ENCODE data around the gene KCTD13. TPM values are rescaled to one million over a fixed set of nuclear protein-coding genes. Genes with fewer than 3 reads are reported as not detected.
"Not testable (repeated sequence)": the region's sequence is repeated elsewhere in the genome, so short reads cannot be mapped to it uniquely, and the experiment has no call there.

KCTD13 gene
- total RNA-seq, 2 experiments from 2014 or later, result 44.6 to 48.4 TPM

DNA sequence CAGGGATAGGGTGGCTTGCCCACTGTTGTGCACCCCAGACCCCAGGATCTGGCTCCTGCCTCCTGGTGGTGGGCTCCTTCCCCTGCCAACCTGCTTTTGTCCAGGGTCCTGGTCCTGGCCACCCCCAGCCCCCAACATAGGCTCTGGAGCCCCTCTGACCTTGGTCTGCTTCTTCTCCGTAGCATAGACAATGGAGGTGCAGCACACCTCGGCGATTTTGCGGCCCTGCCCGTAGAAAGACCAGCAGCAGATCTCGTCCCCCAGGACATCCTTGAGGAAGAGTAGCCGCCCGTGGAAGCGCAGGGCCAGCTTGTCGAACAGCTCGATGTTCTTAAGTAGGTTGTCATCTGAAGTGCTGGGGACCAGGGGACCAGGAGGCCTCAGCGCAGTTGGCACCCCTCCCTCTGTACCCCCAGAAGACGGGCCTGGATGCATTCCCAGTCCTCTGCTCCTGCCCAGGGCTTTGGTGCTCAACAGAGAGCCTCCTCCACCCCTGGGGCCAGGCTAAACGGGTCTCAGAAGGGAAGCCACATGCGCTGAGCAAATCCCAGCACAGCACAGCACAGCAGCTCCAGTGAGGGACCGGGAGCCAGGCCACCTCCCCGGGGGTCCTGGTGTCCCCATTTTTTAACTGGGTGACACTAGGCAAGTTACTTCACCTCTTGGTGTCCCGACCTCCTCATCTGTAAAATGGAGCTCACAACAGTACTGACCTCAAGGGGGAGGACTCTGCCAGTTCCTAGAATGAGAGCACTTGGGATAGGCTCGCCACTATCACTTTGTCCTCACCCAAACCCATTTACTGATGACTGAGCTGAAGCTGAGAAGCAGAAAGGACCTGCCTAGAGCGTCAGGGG is 15.0 kb downstream of the KCTD13 start:
- DNase-seq, result no peak
- no peaks in the 10 kb centered on the region for H3K4me1 Mint-ChIP-seq
- H3K4me3 Mint-ChIP-seq, result no peak overlapping the region
- ATAC-seq, result no peak
- CTCF ChIA-PET, result interaction anchor here (0.8 kb wide), 1 partner anchor 12 kb away, joined by 3 read pairs; the partner anchor contains the start of gene SEZ6L2
- peaks cover 6% of the 10 kb centered on the region for H3K36me3 Mint-ChIP-seq
- H3K27me3 Mint-ChIP-seq, result no peaks in the 10 kb centered on the region
- no peak overlapping the region for H3K27ac Mint-ChIP-seq
- no peaks in the 10 kb centered on the region for H3K9me3 Mint-ChIP-seq (ENCODE audit: low read depth)

DNA sequence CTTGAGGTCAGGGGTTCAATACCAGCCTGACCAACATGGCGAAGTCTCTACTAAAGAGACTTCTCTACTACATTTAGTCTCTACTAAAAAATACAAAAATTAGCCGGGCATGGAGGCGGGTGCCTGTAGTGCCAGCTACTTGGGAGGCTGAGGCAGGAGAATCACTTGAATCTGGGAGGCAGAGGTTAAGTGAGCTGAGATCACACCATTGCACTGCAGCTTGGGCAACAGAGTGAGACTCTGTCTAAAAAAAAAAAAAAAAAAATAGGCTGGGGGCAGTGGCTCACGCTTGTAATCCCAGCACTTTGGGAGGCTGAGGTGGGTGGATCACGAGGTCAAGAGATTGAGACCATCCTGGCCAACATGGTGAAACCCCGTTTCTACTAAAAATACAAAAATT is 16.2 kb downstream of the KCTD13 start:
- H3K27me3 Mint-ChIP-seq; H3K36me3 Mint-ChIP-seq; DNase-seq; H3K4me1 Mint-ChIP-seq; H3K4me3 Mint-ChIP-seq; H3K9me3 Mint-ChIP-seq (ENCODE audit: low read depth); CTCF ChIA-PET; H3K27ac Mint-ChIP-seq; ATAC-seq: not testable (repeated sequence)

DNA sequence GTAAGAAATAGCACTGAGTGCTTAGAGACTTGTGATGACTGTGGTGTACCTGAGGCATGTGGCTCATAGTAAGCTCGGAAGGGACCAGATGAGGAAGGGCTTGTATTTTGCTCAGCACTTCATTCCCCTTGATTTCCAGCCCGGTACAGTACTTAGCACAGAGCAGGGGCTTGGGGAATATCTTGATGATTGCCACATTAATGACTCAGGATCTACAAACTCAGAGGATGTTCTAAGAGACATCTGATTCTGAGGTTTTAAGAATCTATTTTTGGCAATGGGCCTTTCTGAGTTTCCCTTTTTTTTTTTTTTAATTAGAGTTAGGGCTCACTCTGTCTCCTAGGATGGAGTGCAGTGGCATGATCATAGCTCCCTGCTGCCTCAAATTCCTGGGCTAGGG is 16.6 kb downstream of the KCTD13 start:
- H3K4me1 Mint-ChIP-seq, result no peaks in the 10 kb centered on the region
- no peak overlapping the region for H3K4me3 Mint-ChIP-seq
- ATAC-seq (no peak), DNase-seq (no peak)
- peaks cover 2% of the 10 kb centered on the region for H3K36me3 Mint-ChIP-seq
- CTCF ChIA-PET, result interaction anchor here (0.8 to 1.4 kb wide), 2 partner anchors 50 to 61 kb away, joined by 3 to 4 read pairs; no protein-coding TSS in a partner anchor
- H3K27me3 Mint-ChIP-seq, result no peaks in the 10 kb centered on the region
- no peak overlapping the region for H3K27ac Mint-ChIP-seq
- H3K9me3 Mint-ChIP-seq (ENCODE audit: low read depth), result no peaks in the 10 kb centered on the region

DNA sequence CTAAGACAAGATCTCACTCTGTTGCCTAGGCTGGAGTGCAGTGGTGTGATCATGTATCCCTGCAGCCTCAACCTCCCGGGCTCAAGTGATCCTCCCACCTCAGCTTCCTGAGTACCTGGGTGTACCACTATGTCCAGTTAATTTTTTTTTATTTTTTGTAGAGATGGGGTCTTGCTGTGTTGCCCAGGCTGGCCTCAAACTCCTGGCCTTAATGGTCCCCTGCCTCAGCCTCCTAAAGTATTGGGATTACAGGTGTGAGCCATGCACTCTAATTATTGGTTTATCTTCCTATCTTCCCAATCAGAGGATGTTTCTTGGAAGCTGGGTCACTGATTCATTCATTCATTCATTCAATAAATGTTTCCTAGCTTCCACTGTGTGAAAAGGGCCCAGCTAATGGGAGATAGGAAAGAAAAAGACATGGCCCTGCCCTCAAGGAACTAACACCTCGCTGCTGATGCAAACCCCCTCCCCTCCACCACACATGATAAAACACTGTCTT is 17.3 kb downstream of the KCTD13 start:
- H3K4me3 Mint-ChIP-seq, result no peak overlapping the region
- peaks cover 2% of the 10 kb centered on the region for H3K36me3 Mint-ChIP-seq
- CTCF ChIA-PET, result interaction anchor here (0.8 to 1.4 kb wide), 2 partner anchors 51 to 61 kb away, joined by 3 to 4 read pairs; no protein-coding TSS in a partner anchor

DNA sequence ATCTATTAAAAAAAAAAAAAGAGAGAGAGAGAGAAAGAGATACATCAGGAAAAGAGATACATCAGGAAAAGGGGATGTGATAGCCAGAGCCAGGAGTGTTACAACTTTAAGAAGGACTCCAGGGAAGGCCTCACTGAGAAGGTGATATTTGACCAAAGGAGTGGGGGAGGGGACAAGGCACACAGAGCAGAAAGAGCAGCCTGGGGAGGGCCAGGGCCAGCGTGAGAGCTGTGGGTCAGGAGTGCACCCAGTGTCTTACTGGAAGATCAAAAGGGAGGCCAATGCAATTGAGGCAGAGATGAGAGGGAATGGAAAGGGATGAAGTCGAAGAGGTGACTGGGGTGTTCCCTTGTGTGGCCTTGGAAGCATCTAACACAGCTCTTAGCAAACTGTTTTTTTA is 18.1 kb downstream of the KCTD13 start:
- H3K4me1 Mint-ChIP-seq, result peaks cover 5% of the 10 kb centered on the region
- no peaks in the 10 kb centered on the region for H3K27me3 Mint-ChIP-seq
- ATAC-seq (no peak), DNase-seq (no peak)
- H3K36me3 Mint-ChIP-seq, result peaks cover 2% of the 10 kb centered on the region
- H3K9me3 Mint-ChIP-seq (ENCODE audit: low read depth), result no peaks in the 10 kb centered on the region
- no peak overlapping the region for H3K27ac Mint-ChIP-seq
- CTCF ChIA-PET, result interaction anchor here (1.4 kb wide), 1 partner anchor 60 kb away, joined by 4 read pairs; no protein-coding TSS in a partner anchor
- no peak overlapping the region for H3K4me3 Mint-ChIP-seq

More for the DNA sequence above, 17.3 kb downstream of the KCTD13 start:
- H3K27me3 Mint-ChIP-seq, result no peaks in the 10 kb centered on the region
- DNase-seq (no peak), ATAC-seq (no peak)
- H3K9me3 Mint-ChIP-seq (ENCODE audit: low read depth), result no peaks in the 10 kb centered on the region
- H3K27ac Mint-ChIP-seq, result no peak overlapping the region
- peaks cover under 1% of the 10 kb centered on the region for H3K4me1 Mint-ChIP-seq

DNA sequence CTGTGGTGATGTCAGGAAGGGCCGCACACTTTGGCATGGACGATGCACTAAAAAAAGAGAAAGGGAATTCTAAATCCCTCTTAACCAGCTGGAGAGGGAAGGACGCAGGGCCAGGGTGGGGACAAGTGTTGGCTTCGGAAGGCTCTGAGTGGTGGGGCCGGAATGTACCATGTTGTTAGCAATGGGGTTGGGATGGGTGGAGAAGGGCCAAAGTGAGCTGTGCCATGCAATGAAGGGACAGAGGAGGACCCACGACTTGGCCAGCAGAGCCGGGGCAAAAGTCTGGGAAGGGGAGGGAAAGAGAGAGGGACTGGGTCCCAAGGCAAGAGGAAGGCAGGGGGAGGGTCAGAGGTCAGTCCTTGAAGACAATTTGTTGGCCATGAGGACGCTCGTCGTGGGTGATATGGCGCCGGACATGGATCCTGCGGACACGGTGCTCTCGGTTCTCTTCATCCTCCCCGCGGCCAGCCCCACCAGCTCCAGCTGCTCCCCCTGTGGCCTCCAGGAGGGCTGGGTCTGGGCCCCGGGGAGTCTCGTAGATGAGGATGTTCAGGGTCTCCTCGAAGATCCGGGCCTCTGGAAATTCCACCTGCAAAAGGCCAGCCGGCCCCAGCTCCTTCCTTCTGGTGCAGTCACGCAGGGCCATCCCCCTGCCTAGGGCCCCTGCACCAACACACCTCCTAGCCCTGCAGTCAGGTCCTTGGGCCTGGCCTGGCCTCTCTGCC is 19.3 kb downstream of the KCTD13 start:
- no peak for ATAC-seq
- DNase-seq, result no peak
- no peak overlapping the region for H3K4me3 Mint-ChIP-seq

DNA sequence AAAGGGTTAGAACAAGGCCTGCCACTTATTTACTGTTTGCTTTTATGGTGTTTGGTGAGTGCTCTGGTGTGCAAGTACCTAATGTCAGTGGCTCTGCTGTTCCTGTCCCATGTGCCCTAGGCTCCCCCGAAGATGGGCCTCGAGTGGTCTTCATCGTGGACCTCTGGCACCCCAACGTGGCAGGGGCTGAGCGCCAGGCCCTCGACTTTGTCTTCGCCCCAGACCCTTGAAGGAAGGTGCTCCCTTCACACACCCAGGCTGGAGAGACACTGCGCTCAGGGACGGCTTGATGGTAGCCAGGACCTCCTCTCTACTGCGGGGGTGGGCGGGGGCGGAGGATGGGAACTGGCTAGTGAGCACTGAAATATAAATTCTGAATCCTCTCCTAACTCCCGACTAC is 20.4 kb downstream of the KCTD13 start:
- Mint-ChIP-seq H3K4me1 (peaks cover 5% of the 10 kb centered on the region), H3K27me3 (no peaks in the 10 kb centered on the region), H3K9me3 (ENCODE audit: low read depth) (no peaks in the 10 kb centered on the region), H3K4me3 (no peak overlapping the region), H3K36me3 (peaks cover 2% of the 10 kb centered on the region), H3K27ac (no peak overlapping the region)
- DNase-seq (no peak), ATAC-seq (no peak)
- CTCF ChIA-PET, result no interaction called here

More for the DNA sequence above, 19.3 kb downstream of the KCTD13 start:
- Mint-ChIP-seq H3K4me1 (peaks cover 5% of the 10 kb centered on the region), H3K9me3 (ENCODE audit: low read depth) (no peaks in the 10 kb centered on the region), H3K36me3 (peaks cover 2% of the 10 kb centered on the region), H3K27me3 (no peaks in the 10 kb centered on the region), H3K27ac (no peak overlapping the region)
- CTCF ChIA-PET, result no interaction called here

DNA sequence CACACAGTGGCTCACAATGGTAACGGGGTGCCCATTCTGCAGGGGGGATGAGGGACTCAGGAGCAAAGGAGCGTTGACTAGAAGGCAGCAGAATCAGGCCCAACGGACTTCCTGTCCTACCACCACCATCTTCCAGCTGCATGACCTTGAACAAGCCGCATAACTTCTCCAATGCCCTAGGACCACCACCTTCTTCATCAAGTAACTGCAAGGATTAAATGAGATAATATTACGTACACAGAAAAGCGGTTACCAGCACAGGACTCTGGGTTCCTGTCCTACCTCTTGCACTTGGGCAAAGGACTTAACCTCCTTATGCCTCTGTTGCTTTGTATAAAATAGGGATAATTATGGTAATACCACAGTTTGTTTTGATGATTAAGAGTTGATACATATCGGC is 21.1 kb downstream of the KCTD13 start:
- Mint-ChIP-seq H3K4me1 (peaks cover 6% of the 10 kb centered on the region), H3K9me3 (ENCODE audit: low read depth) (no peaks in the 10 kb centered on the region), H3K27me3 (no peaks in the 10 kb centered on the region), H3K4me3 (no peak overlapping the region), H3K36me3 (peaks cover 2% of the 10 kb centered on the region), H3K27ac (no peak overlapping the region)
- DNase-seq (no peak), ATAC-seq (no peak)
- CTCF ChIA-PET, result interaction anchor here (0.7 kb wide), 1 partner anchor 27 kb away, joined by 3 read pairs; no protein-coding TSS in a partner anchor

DNA sequence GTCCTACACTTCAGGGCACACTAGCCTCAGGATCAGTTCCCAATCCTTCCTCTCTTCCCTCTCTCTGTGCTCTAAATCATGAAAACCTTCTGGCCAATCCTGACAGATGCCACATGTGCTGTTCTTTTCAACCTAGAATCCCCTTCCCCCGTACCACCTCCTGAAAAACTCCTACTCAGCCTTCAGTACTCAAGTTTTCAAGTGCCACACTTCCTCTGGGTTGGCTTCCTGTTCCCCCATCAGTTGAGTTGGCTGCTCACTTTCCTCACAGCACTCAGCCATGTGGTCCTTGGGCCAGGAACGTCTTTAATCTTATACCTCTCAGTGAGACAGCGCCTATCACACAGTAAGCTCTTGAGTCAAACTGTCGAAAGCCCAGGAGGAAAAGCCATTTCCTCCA is 22.4 kb downstream of the KCTD13 start:
- DNase-seq (no peak), ATAC-seq (no peak)
- peaks cover 6% of the 10 kb centered on the region for H3K4me1 Mint-ChIP-seq
- no peaks in the 10 kb centered on the region for H3K9me3 Mint-ChIP-seq (ENCODE audit: low read depth)
- peaks cover 3% of the 10 kb centered on the region for H3K27me3 Mint-ChIP-seq
- CTCF ChIA-PET, result no interaction called here
- H3K36me3 Mint-ChIP-seq, result no peaks in the 10 kb centered on the region
- no peak overlapping the region for H3K27ac Mint-ChIP-seq
- H3K4me3 Mint-ChIP-seq, result no peak overlapping the region

DNA sequence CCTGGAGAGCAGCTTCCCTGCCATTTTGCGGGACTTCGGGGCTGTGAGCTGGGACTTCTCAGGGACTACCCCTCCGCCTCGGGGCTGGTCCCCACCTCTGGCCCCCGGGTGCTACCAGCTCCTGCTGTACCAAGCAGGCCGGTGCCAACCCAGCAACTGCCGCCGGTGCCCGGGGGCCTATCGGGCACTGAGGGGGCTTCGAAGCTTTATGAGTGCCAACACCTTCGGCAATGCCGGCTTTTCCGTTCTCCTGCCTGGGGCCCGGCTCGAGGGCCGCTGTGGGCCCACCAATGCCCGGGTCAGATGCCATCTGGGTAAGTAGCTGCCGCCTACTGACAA is 24.4 kb downstream of the KCTD13 start:
- ATAC-seq, result no peak
- Mint-ChIP-seq H3K36me3 (no peaks in the 10 kb centered on the region), H3K27ac (no peak overlapping the region), H3K4me1 (peaks cover 6% of the 10 kb centered on the region), H3K9me3 (ENCODE audit: low read depth) (no peaks in the 10 kb centered on the region), H3K4me3 (no peak overlapping the region), H3K27me3 (peaks cover 18% of the 10 kb centered on the region)
- no peak for DNase-seq
- CTCF ChIA-PET, result interaction anchor here (1.1 to 1.3 kb wide), 2 partner anchors 25 to 53 kb away, joined by 3 to 4 read pairs; partner anchors contain the start of gene KCTD13

DNA sequence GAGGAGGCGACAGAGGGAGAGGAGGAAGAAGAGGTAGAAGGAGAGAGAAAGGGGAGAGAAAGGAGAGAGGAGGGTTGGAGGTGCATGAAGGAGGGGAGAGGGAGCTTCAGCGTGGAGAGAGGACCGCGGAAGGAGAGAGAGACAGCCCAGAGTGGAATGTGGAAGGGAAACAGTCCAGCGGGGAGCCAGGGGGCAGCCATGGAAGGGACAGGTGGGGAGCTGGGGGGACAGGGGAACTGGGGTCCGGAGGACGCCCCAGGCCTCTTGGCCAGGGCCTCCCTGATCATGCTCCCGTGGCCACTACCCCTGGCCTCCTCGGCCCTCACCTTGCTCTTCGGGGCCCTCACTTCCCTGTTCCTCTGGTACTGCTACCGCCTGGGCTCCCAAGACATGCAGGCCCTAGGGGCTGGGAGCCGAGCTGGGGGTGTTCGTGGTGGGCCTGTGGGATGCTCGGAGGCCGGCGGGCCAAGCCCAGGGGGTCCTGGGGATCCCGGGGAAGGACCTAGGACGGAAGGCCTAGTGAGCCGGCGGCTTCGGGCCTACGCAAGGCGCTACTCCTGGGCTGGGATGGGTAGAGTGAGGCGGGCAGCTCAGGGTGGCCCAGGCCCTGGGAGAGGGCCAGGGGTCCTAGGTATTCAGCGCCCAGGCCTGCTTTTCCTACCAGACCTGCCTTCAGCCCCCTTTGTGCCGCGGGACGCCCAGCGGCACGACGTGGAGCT is 25.0 kb downstream of the KCTD13 start:
- peak overlapping the region; percentile 66 for H3K4me3 Mint-ChIP-seq
- CTCF ChIA-PET, result interaction anchor here (0.8 to 1.6 kb wide), 4 partner anchors 16 to 131 kb away, joined by 3 to 4 read pairs (median 3); partner anchors contain the start of gene KCTD13
- H3K36me3 Mint-ChIP-seq, result no peaks in the 10 kb centered on the region
- H3K27ac Mint-ChIP-seq, result no peak overlapping the region
- H3K4me1 Mint-ChIP-seq, result peaks cover 6% of the 10 kb centered on the region
- no peaks in the 10 kb centered on the region for H3K9me3 Mint-ChIP-seq (ENCODE audit: low read depth)
- peaks cover 18% of the 10 kb centered on the region for H3K27me3 Mint-ChIP-seq
- no peak for DNase-seq
- no peak for ATAC-seq

DNA sequence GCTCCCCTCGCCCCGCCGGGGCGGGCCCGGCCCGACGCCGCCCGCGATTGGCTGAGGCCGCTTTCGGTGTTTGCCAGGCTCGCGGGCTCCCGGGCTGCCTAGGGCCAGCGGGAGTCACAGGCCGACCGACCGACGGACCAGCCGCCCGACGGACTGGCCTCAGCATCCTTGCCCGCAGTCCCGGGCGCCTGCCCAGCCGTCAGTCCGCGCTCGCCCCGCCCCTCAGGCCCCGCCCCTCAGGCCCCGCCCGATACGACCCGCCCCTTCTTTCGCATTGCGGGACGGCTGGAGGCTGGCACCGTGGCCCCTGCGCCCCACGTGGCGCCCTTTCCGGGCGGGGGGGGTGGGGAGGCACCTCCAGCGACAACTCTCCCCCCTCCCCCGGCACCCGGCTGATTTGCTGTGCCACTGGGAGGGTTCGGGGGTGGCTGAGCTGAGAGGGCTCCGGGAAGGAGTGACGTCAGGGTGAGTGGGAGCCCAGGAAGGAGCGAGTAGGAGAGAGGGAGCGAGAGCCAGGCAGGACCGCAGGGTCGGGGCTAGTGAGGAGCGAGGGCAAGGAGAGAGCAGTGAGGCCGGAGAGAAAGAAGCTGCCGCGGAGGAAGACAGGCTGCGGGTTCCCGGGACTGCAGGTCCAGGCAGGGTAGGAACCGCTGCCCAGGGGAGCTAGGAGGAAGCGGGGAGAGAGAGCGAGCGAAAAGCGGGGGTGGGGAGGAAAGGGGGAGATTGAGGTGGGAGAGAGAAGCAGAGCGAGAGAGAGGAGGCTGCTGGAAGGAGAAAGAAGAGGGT is 25.7 kb downstream of the KCTD13 start, which contains the start of gene ASPHD1:
Gene ASPHD1 (plus strand): TSS at position 387 of the 786 bp plus-strand sequence. CDS start 484 bp downstream, outside the sequence.
- CTCF ChIA-PET, result interaction anchor here (0.8 to 1.6 kb wide), 6 partner anchors 17 to 131 kb away, joined by 3 to 5 read pairs (median 3); partner anchors contain the start of gene TAOK2
- no peak within 1 kb of the TSS for H3K27ac Mint-ChIP-seq

More for the DNA sequence above, 25.7 kb downstream of the KCTD13 start, which contains the start of gene ASPHD1:
- ATAC-seq (peak; percentile 91), DNase-seq (peak; percentile 69)
- Mint-ChIP-seq H3K4me1 (peaks cover 6% of the 10 kb centered on the region), H3K4me3 (peak within 1 kb of the TSS; percentile 66), H3K36me3 (no peaks in the 10 kb centered on the region), H3K9me3 (ENCODE audit: low read depth) (no peaks in the 10 kb centered on the region), H3K27me3 (peaks cover 18% of the 10 kb centered on the region)
